Smooth muscle cell of the brain vasculature (primary cell): ENCODE measurements around the gene SCFD2.
"Not testable (repeated sequence)": the region's sequence is repeated elsewhere in the genome, so short reads cannot be mapped to it uniquely, and the experiment has no call there.

Experiments used
- DNase-seq: peaks from one replicate; pipeline ENCODE4 v3.0.0-alpha.2; 2012; ENCODE audit warnings: low read depth, low spot score

The SCFD2 gene

GRCh38 chr4:52860361-52860760 is 505.5 kb downstream of the SCFD2 start:
- DNase-seq: no peak

GRCh38 chr4:52856801-52857200 is 509.1 kb downstream of the SCFD2 start:
- no peak for DNase-seq

- DNase-seq: no peak
Measured at GRCh38 chr4:52853351-52853750, 512.5 kb downstream of the SCFD2 start.

- DNase-seq: no peak
Measured at GRCh38 chr4:52852711-52853110, 513.1 kb downstream of the SCFD2 start.

GRCh38 chr4:52852041-52852440 is 513.8 kb downstream of the SCFD2 start:
- no peak for DNase-seq

- no peak for DNase-seq
Measured at GRCh38 chr4:52850406-52851124, 515.3 kb downstream of the SCFD2 start.

- no peak for DNase-seq
Measured at GRCh38 chr4:52848254-52848653, 517.6 kb downstream of the SCFD2 start.

GRCh38 chr4:52846502-52846901 is 519.4 kb downstream of the SCFD2 start:
- no peak for DNase-seq

GRCh38 chr4:52844596-52844995 is 521.3 kb downstream of the SCFD2 start:
- no peak for DNase-seq

GRCh38 chr4:52843958-52844357 is 521.9 kb downstream of the SCFD2 start:
- no peak for DNase-seq

- DNase-seq: no peak
Measured at GRCh38 chr4:52843351-52843750, 522.5 kb downstream of the SCFD2 start.

GRCh38 chr4:52842792-52843191 is 523.1 kb downstream of the SCFD2 start:
- no peak for DNase-seq

- no peak for DNase-seq
Measured at GRCh38 chr4:52841682-52842456, 524.0 kb downstream of the SCFD2 start.

GRCh38 chr4:52840531-52841370 is 525.1 kb downstream of the SCFD2 start:
- no peak for DNase-seq

GRCh38 chr4:52838729-52839586 is 526.9 kb downstream of the SCFD2 start:
- no peak for DNase-seq

GRCh38 chr4:52837716-52838558 is 527.9 kb downstream of the SCFD2 start:
- no peak for DNase-seq

GRCh38 chr4:52836678-52837077 is 529.2 kb downstream of the SCFD2 start:
- DNase-seq: no peak

- DNase-seq: no peak
Measured at GRCh38 chr4:52836120-52836519, 529.7 kb downstream of the SCFD2 start.

- not testable (repeated sequence) for DNase-seq
Measured at GRCh38 chr4:52834641-52835456, 531.0 kb downstream of the SCFD2 start.
